GM23338 (cell line): ENCODE measurements around the gene ARHGEF25. TPM values are rescaled to one million over a fixed set of nuclear protein-coding genes. Genes with fewer than 3 reads are reported as not detected.
"Not testable (repeated sequence)": the region's sequence is repeated elsewhere in the genome, so short reads cannot be mapped to it uniquely, and the experiment has no call there.

ENCODE experiments used
- ATAC-seq: fragments of 200-7000 bp; cut with Tn5 transposase; 3 replicates; pipeline ENCODE4 v1.9.1; 2020
- DNase-seq: peaks from one replicate; pipeline ENCODE4 v3.0.0-alpha.2; 2015; ENCODE audit warnings: low spot score
- H2AFZ ChIP-seq: fragments of 200-600 bp; sonication (generic); 2 replicates; pipeline ENCODE4 v1.8.0; 2016; ENCODE audit warnings: antibody characterized with exemption, mild to moderate bottlenecking, moderate library complexity
- H3F3A ChIP-seq: fragments of 200-600 bp; sonication (generic); replicated peaks from 2 replicates; pipeline ENCODE4 v1.8.0; 2017; ENCODE audit warnings: antibody characterized with exemption, mixed run types, low read depth
- H3K27ac ChIP-seq: fragments of 200-600 bp; sonication (generic); 2 replicates; pipeline ENCODE4 v1.6.1; 2016; ENCODE audit warnings: low read depth
- H3K27me3 ChIP-seq: fragments of 200-600 bp; sonication (generic); 2 replicates; pipeline ENCODE4 v1.8.0; 2016; ENCODE audit warnings: mild to moderate bottlenecking, mixed run types, moderate library complexity; ENCODE audit not compliant: insufficient read depth
- H3K36me3 ChIP-seq: fragments of 200-600 bp; sonication (generic); 2 replicates; pipeline ENCODE4 v1.8.0; 2016; ENCODE audit warnings: mild to moderate bottlenecking; ENCODE audit not compliant: insufficient read depth
- H3K4me1 ChIP-seq: fragments of 200-600 bp; sonication (generic); 2 replicates; pipeline ENCODE4 v1.8.0; 2016; ENCODE audit warnings: mild to moderate bottlenecking, moderate library complexity; ENCODE audit not compliant: insufficient read depth
- H3K4me2 ChIP-seq: fragments of 200-600 bp; sonication (generic); 2 replicates; pipeline ENCODE4 v1.7.1; 2017; ENCODE audit warnings: mixed run types
- H3K4me3 ChIP-seq: fragments of 200-600 bp; sonication (generic); 2 replicates; pipeline ENCODE4 v1.6.1; 2016; ENCODE audit warnings: mixed run types
- H3K79me2 ChIP-seq: fragments of 200-600 bp; sonication (generic); replicated peaks from 2 replicates; pipeline ENCODE4 v1.8.0; 2017; ENCODE audit warnings: mild to moderate bottlenecking; ENCODE audit not compliant: insufficient read depth
- H3K9me2 ChIP-seq: fragments of 200-600 bp; sonication (generic); 2 replicates; pipeline ENCODE4 v1.8.0; 2017; ENCODE audit not compliant: insufficient read depth
- H4K20me1 ChIP-seq: fragments of 200-600 bp; sonication (generic); replicated peaks from 2 replicates; pipeline ENCODE4 v1.8.0; 2017; ENCODE audit warnings: mild to moderate bottlenecking; ENCODE audit not compliant: insufficient read depth
- H3K27ac Mint-ChIP-seq: 2 replicates; pipeline ENCODE4 v1.8.0; 2020; ENCODE audit warnings: inconsistent platforms, mild to moderate bottlenecking, moderate library complexity, mixed read lengths
- H3K27me3 Mint-ChIP-seq: 3 replicates; pipeline ENCODE4 v1.8.0; 2022; ENCODE audit warnings: low read depth, mild to moderate bottlenecking, moderate library complexity, mixed read lengths, inconsistent platforms; ENCODE audit not compliant: insufficient read depth, poor library complexity
- H3K36me3 Mint-ChIP-seq: 3 replicates; pipeline ENCODE4 v1.8.0; 2021; ENCODE audit warnings: low read depth, mild to moderate bottlenecking, inconsistent platforms, moderate library complexity, mixed read lengths
- H3K4me1 Mint-ChIP-seq: 3 replicates; pipeline ENCODE4 v1.8.0; 2020; ENCODE audit warnings: mild to moderate bottlenecking, inconsistent platforms, mixed read lengths
- H3K4me3 Mint-ChIP-seq: 3 replicates; pipeline ENCODE4 v1.8.0; 2021; ENCODE audit warnings: moderate library complexity, mild to moderate bottlenecking, inconsistent platforms, mixed read lengths
- H3K9me3 Mint-ChIP-seq: 3 replicates; pipeline ENCODE4 v1.8.0; 2020; ENCODE audit warnings: moderate library complexity, mild to moderate bottlenecking, inconsistent platforms, mixed read lengths
- CREB1 ChIP-seq: fragments of 250-450 bp; sonication (Bioruptor Pico); IDR thresholded peaks from 2 replicates; pipeline ENCODE4 v1.5.0; 2020; ENCODE audit warnings: low read depth, mild to moderate bottlenecking, moderate library complexity
- ETS1 ChIP-seq: IDR thresholded peaks from 2 replicates; pipeline ENCODE4 v1.6.1; 2016; ENCODE audit warnings: antibody characterized with exemption
- EZH2 ChIP-seq: fragments of 200-600 bp; sonication (generic); IDR thresholded peaks from one replicate; pipeline ENCODE4 v1.8.0; 2017; ENCODE audit warnings: antibody characterized with exemption, mild to moderate bottlenecking, low read depth; ENCODE audit not compliant: unreplicated experiment
- JUNB ChIP-seq: IDR thresholded peaks from one replicate; pipeline ENCODE4 v1.6.1; 2016; ENCODE audit warnings: antibody characterized with exemption; ENCODE audit not compliant: unreplicated experiment
- NANOG ChIP-seq: IDR thresholded peaks from 2 replicates; pipeline ENCODE4 v1.6.1; 2016; ENCODE audit warnings: antibody characterized with exemption, borderline replicate concordance
- POLR2AphosphoS5 ChIP-seq: IDR thresholded peaks from 2 replicates; pipeline ENCODE4 v1.6.1; 2016; ENCODE audit warnings: antibody characterized with exemption, low read depth
- STAT1 ChIP-seq: IDR thresholded peaks from one replicate; pipeline ENCODE4 v1.6.1; 2016; ENCODE audit warnings: antibody characterized with exemption; ENCODE audit not compliant: unreplicated experiment
- ZNF114 ChIP-seq: fragments of 250-450 bp; sonication (Bioruptor Pico); IDR thresholded peaks from 2 replicates; pipeline ENCODE4 v1.5.0; 2020; ENCODE audit warnings: mild to moderate bottlenecking, moderate library complexity
- ZNF331 ChIP-seq: fragments of 250-450 bp; sonication (Bioruptor Pico); IDR thresholded peaks from 2 replicates; pipeline ENCODE4 v1.5.0; 2020; ENCODE audit warnings: low read depth, mild to moderate bottlenecking, moderate library complexity
- polyA plus RNA-seq: library from polyadenylated mRNA; unstranded; fragments of >200 nt; fragmentation: Nextera tagmentation; extraction: Ambion mirVana; gene quantifications from 2 replicates; pipeline ENCODE4 v1.2.1, GENCODE V29; 2016
- total RNA-seq: library from RNA; depleted of rRNA; stranded (reverse); fragments of >200 nt; shearing (Covaris generic); gene quantifications from 2 replicates; pipeline ENCODE4 v1.2.3, GENCODE V29; 2014
- TF ChIP-seq, protein P1 (sequence below), 2 experiments: fragments of 200-600 bp in 1 of 2; sonication (generic) in 1 of 2; conservative IDR thresholded peaks; 2 replicates each; pipeline versions ENCODE4 v1.5.1 to v1.6.1; 2016 to 2017; ENCODE audit warnings: antibody characterized with exemption in 2 of 2, low read depth in 2 of 2, mild to moderate bottlenecking in 2 of 2, moderate library complexity in 1 of 2
- TF ChIP-seq, protein P2 (sequence below): IDR thresholded peaks from one replicate; pipeline ENCODE4 v1.6.1; 2018; ENCODE audit warnings: antibody characterized with exemption; ENCODE audit not compliant: unreplicated experiment

The ARHGEF25 gene
- total and polyA plus RNA-seq, 2 experiments from 2014 or later: 0.53 to 10.2 TPM

DNA sequence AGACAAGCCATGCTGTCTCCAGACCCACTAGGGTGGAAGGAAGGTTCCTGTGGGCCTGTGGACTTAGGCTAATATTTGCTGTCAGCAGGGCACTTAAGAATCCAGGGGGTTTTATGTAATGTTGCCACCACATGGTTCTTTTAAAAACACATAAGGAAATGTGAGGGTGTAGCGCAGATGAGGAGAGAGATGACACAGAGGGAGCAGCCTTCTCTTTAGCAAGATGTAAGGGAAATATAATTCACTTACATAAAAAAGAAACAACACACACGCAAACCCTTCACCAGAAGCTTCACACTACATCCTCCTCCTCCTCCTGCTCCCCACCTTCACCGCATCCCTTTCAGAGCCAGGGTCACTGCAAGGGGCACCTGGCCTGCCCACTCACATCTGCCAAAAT is 25.1 kb upstream of the ARHGEF25 start (continued):
- TF ChIP-seq ZNF114 (CRISPR knock-in tag) (no peak), POLR2AphosphoS5 (no peak), ZNF331 (CRISPR knock-in tag) (no peak), CREB1 (no peak), ETS1 (no peak), STAT1 (no peak), EZH2 (no peak), NANOG (no peak), JUNB (no peak)
- TF ChIP-seq, protein P1, sequence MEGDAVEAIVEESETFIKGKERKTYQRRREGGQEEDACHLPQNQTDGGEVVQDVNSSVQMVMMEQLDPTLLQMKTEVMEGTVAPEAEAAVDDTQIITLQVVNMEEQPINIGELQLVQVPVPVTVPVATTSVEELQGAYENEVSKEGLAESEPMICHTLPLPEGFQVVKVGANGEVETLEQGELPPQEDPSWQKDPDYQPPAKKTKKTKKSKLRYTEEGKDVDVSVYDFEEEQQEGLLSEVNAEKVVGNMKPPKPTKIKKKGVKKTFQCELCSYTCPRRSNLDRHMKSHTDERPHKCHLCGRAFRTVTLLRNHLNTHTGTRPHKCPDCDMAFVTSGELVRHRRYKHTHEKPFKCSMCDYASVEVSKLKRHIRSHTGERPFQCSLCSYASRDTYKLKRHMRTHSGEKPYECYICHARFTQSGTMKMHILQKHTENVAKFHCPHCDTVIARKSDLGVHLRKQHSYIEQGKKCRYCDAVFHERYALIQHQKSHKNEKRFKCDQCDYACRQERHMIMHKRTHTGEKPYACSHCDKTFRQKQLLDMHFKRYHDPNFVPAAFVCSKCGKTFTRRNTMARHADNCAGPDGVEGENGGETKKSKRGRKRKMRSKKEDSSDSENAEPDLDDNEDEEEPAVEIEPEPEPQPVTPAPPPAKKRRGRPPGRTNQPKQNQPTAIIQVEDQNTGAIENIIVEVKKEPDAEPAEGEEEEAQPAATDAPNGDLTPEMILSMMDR (conservative IDR thresholded peaks at IDR 0.05; ENCODE audit: low read depth in 2 of 2): no peak
- TF ChIP-seq, protein P2, sequence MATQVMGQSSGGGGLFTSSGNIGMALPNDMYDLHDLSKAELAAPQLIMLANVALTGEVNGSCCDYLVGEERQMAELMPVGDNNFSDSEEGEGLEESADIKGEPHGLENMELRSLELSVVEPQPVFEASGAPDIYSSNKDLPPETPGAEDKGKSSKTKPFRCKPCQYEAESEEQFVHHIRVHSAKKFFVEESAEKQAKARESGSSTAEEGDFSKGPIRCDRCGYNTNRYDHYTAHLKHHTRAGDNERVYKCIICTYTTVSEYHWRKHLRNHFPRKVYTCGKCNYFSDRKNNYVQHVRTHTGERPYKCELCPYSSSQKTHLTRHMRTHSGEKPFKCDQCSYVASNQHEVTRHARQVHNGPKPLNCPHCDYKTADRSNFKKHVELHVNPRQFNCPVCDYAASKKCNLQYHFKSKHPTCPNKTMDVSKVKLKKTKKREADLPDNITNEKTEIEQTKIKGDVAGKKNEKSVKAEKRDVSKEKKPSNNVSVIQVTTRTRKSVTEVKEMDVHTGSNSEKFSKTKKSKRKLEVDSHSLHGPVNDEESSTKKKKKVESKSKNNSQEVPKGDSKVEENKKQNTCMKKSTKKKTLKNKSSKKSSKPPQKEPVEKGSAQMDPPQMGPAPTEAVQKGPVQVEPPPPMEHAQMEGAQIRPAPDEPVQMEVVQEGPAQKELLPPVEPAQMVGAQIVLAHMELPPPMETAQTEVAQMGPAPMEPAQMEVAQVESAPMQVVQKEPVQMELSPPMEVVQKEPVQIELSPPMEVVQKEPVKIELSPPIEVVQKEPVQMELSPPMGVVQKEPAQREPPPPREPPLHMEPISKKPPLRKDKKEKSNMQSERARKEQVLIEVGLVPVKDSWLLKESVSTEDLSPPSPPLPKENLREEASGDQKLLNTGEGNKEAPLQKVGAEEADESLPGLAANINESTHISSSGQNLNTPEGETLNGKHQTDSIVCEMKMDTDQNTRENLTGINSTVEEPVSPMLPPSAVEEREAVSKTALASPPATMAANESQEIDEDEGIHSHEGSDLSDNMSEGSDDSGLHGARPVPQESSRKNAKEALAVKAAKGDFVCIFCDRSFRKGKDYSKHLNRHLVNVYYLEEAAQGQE: no peak

DNA sequence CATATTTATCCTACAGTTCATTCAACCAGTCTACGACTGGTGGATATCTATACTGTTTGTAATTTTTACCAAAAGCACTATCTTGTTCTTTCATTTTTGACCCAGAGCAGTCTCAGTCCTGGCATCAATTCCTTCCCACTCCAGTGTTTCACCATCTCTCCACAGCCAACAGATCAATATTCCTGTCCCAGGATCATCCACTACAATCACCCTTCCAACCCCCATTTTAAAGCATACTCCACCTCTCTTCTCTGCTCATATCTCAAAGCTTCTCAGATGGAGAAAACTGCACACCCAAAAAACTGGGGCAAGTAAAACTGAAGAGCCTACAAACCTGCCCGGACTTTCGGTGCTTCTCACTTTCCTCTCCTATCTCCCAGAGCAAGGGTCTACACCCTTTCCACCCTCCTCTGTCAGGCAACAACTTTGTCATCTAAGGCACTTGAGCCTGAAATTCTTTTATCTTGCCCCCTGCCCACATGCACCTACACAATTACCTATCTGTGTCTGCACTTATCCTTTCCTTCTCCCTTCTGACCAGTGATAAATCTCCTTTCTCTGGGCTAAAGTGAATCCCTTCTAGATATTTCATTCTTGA is 24.3 kb upstream of the ARHGEF25 start:
- Histone ChIP-seq H3K36me3 (peaks cover 8% of the 10 kb centered on the region), H3K4me1 (peaks cover 8% of the 10 kb centered on the region), H3K79me2 (peaks cover 6% of the 10 kb centered on the region), H3K9me2 (no peaks in the 10 kb centered on the region), H4K20me1 (peaks cover 9% of the 10 kb centered on the region; the same call in 1 of the 2 replicates), H3K4me3 (no peak overlapping the region), H3F3A (peaks cover 18% of the 10 kb centered on the region), H2AFZ (no peak overlapping the region), H3K27me3 (0 out of 2 replicates have a peak, but pooled peaks cover 8% of the 10 kb centered on the region), H3K27ac (no peak overlapping the region), H3K4me2 (no peak overlapping the region)
- Mint-ChIP-seq H3K27ac (no peak overlapping the region), H3K9me3 (no peaks in the 10 kb centered on the region), H3K4me1 (peaks cover 11% of the 10 kb centered on the region), H3K27me3 (peaks cover 6% of the 10 kb centered on the region), H3K36me3 (peaks cover 3% of the 10 kb centered on the region; the same call in 1 of the 3 replicates), H3K4me3 (no peak overlapping the region)
- ATAC-seq (no peak), DNase-seq (no peak)
- TF ChIP-seq JUNB (no peak), EZH2 (no peak), CREB1 (no peak)

- Mint-ChIP-seq H3K27me3 (peaks cover 15% of the 10 kb centered on the region), H3K4me1 (peaks cover 14% of the 10 kb centered on the region)
- H3K9me3 Mint-ChIP-seq, H3K27me3 ChIP-seq, H3K4me3 ChIP-seq, H3K4me2 ChIP-seq, H3K27ac ChIP-seq, H4K20me1 ChIP-seq, DNase-seq, H3K27ac Mint-ChIP-seq, H3K4me3 Mint-ChIP-seq, H2AFZ ChIP-seq, H3K36me3 Mint-ChIP-seq, ATAC-seq, H3K36me3 ChIP-seq, H3K9me2 ChIP-seq: not testable (repeated sequence)
- Histone ChIP-seq H3K79me2 (peaks cover 22% of the 10 kb centered on the region), H3K4me1 (peaks cover 13% of the 10 kb centered on the region), H3F3A (peaks cover 11% of the 10 kb centered on the region)
These were observed 22.2 kb upstream of the ARHGEF25 start for GRCh38 chr12:57588951-57589610.
